Activated gamma-delta T cell treated with Interleukin-2 at 50 U/mL for 16 hours (primary cell): Measurements from ENCODE around the gene DIPK1A.

Source experiments
- DNase-seq: peaks from one replicate; pipeline ENCODE4 v3.0.0-alpha.2; 2020

The DIPK1A gene

DNA sequence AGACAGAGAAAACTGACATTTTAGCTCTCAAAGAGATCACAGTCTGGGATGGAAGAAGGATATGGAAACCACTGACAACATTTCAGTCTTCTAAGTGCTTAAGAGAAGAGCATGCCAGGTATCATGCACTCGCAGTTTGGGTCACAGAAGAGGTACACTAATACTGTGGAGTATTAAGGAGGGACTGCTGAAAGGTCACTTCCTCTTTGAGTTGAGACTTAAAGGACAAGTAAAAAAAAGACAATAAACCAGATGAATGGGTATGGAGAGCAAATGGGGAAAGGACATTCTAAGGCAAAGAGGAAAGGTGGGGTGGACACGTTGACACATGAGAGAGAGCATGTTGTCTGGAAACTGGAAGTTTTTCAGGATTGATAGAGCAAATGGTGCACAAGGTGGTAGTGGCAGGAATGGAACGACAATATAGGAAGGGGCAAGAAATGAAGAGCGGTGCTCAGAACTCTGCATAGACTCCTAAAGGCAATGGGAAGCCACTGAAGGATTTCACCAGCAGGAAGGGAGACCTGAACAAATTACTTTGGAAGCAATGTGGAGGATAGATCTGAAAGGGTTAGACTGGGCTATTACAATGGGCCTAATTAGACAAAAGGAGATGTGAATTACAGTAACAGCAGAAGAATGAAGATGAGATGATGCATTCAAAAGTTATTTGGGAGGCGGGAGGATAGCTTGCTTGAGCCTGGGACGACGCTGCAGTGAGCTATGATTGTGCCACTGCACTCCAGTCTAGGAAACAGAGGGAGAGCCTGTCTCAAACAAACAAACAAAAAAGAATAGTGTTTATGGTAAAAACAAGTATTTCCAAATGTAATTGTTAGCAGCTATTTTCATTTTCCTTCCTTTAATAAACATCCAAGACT, 11.1 kb downstream of the DIPK1A start:
- DNase-seq, result no peak

- DNase-seq, result no peak
These were observed 13.2 kb downstream of the DIPK1A start for GRCh38 chr1:92948071-92948470.

- no peak for DNase-seq
These were observed 15.5 kb downstream of the DIPK1A start for GRCh38 chr1:92945748-92946270.

DNA sequence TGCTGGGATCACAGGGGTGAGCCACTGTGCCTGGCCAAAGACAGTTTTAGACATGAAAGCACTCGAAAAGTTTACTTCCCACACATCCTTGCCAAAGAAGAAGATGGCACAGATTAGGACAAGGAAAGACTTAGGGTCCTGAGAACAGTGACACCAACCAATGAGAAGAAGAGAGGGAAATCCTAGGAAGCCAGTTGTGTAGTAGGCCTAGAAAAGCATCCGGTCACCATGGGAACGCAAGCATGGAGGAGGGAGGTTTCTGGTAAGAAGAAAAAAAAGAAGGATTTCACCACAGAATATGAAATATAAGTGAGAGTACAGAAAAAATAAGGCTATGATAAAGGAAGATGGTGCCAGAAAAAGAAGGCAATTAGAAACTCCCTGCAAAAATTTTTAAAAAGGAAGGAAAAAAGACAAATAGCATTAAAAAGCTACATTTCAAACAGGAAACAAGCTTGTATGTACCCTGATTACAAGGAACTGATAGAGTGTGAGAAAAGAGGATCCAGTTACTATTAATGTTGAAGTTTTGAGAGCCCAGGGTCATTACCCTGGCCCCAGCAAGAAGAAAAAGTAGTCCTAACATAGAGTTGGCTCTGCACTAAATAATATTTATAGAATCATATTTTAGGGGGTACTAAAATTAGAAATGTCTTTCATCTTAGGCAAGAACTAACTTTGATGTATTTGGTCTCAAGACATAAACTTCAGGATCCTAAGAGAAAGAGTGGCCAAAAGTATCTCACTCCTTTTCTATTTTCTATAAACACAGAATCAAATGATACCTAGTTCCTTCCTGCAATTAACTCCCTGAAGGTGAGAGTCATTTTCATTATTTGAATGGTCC, 16.1 kb downstream of the DIPK1A start:
- no peak for DNase-seq

- no peak for DNase-seq
These were observed 17.8 kb downstream of the DIPK1A start for GRCh38 chr1:92943502-92943847.

- no peak for DNase-seq
These were observed 20.7 kb downstream of the DIPK1A start for GRCh38 chr1:92940541-92940940.

DNA sequence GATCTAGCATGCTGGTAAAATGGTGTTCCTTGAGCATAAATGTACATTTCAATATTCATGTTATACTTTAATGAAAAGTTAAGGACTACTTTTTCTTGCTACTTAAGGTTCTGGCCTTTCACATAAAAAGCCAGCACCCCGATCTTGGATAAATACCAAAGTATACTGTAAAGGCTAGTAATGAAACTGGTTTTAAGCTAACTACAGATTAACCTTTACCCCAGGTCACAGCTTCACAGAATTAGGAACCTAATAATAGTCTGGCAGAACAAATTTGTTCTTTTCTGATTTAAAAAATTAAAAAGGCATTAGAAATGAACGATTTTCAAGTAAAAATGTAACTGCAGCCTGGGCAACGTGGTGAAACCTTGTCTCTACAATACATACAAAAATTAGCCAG, 23.5 kb downstream of the DIPK1A start:
- no peak for DNase-seq

- no peak for DNase-seq
These were observed 24.4 kb downstream of the DIPK1A start for GRCh38 chr1:92936865-92937264.

GRCh38 chr1:92934395-92935378, 26.6 kb downstream of the DIPK1A start:
- no peak for DNase-seq

DNA sequence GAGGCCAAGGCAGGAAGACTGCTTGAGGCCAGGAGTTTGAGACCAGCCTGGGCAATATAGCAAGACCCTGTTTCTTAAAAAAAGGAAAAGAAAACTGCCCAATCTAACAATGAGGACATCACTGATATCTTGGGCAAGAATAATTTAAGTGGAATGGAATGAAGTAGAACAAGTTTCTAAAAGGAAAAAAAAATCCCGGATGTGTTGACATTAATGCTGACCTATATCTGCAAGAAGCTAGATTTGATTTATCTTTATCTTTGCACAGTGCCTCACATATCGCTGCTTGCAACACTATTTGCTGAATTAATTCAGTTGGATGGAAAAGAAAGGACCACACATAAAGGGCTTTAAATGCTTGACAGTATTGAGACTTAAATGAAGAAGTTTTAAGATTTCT, 27.8 kb downstream of the DIPK1A start:
- DNase-seq, result no peak

- DNase-seq, result no peak
These were observed 29.6 kb downstream of the DIPK1A start for GRCh38 chr1:92931691-92932090.

DNA sequence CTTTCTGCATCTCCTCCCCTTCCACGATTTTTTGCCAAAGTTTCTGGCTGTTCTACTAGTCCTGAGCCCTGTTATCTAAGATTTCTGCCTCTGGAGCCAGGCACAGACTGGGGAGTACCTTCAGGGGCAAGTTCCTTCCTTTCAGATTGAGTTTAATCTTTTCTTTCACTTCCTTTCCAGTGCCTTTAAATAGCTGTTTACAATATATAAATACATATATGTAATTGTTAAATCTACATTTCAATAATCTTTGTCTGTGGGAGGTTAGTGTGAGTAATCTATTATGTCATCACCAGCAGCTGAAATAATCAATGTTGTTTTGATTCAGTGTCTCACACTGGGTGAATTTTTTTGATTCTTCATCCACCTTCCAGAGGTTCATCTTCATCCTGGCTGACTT, 31.8 kb downstream of the DIPK1A start:
- DNase-seq, result no peak

- no peak for DNase-seq
These were observed 33.4 kb downstream of the DIPK1A start for GRCh38 chr1:92927870-92928269.

DNA sequence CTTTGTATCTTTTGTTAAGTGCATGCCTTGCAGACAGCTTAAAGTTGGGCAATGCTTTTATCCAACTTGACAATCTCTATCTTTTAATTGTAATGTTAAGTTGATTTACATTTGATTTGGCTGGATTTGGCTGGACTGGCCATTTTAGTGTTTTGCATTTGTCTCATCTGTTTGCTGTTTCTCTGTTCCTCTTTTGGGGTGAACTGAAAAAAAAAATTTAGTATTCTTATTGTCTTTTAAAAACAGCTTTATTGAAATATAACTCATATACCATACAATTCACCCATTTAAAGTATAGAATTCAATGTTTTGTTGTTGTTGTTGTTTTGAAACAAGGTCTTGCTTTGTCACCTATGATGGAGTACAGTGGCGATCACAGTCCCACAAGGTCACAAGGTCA, 34.4 kb downstream of the DIPK1A start:
- no peak for DNase-seq

DNA sequence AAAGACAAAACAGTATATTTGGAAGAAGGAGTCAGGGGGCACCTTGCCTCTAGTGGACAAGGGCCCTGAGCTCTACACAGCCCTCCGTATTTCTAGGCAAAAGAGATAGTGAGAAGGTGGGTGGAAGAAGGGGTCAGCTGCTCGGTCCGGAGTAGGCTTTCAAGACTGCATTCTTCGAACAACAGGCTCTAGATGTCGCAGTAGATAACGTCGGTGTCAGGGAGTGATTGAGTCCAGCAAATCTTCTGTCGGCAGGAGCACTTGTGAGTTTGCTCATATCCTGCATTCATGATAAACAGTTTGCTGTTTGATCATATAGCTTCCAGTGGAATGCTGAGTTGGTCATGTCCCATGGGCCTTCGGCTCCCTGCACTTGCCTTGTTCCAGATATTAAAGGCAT, 36.8 kb downstream of the DIPK1A start:
- DNase-seq, result no peak

DNA sequence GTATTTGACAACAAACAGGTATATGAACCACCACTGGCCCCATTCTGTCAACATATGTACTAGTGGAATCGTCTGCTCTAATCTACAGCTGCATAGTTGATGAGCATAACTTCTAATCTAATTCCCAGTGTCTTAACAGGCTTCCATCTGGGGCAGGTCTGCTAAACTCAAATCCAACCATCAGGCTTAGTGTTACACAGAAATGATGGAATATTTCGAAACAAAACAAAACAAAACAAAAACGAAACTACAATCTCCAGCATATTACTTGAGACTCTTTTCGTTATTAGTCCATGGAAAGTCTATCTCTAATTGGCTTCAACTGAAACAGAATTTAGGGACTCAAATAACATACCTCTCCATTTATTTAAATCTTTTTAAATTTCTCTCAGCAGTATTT, 37.6 kb downstream of the DIPK1A start:
- no peak for DNase-seq

DNA sequence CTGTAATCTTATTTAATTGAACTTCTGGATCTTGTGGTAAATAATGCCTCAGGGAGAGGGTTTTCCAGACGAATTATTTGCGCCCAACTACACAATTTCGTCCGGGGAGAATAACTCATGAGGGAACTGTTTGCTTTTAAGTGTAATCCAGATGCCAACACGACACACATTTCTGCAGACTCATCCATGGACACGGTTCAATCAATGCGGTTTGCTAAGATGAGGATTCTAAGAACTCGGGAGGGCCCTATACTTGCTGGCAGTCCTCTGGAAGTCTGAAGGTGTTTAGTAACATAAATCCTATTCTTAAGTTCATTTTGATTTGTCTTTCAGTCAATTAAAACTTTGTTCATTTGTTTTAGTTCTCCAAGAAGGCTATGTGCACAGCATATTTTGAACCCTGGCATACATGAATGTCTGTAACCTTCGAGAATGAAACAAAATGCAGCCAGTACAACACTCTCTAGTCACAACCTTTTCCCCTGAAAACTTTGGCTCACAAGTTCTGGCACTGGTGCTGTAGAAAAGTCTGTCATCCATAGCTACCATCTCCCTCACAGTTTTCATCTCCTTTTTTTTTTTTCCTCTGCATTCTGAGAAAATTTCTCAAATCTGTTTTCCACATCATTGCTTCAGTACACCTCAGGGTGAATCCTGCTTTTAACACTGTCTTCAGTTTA, 38.8 kb downstream of the DIPK1A start:
- DNase-seq, result no peak

DNA sequence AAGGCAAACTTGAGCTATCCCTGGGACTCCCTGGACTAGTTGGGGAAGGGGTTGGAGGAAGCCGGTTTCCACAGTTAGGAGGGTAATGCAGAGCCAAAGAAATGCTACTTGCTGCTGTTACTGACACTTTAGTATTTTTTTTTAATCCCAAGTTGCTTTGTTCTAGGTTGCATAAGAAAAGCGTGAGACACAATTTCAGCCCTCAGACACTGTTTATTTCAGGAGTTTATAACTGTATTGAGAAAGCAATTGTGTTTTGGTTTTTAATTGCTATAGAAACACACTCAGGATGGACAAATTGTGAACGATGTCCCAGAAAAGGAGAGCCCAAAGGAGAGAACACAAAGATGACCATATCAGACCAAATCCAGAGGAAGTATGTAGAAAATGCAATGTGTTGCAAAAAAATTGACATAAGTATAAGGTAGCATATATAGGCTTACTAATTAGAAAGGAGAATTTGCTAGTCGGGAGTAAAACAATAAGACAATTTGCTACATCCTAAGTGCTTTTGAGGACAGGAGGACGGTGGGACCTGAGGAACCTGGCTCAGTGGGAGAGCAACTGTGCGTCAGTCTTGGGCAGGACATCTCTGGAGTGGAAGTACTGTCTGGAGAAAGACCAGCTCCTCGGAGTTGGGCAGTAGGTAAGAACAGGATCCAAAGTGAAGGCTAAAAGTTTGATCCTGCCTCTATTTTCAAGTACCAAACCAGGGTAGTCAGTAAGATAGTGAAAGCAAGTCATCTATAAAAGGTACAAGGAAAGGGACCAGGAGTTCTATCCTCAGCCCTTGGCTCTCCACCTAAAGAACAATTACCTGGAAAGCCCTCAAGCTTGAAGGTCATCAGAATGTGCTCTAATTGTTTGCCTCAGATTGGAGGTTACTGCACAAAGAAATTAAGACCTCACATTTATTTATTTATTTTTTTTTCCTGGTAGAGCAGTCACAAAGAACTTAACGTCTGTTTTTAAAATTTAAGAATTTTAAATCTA, 39.9 kb downstream of the DIPK1A start:
- no peak for DNase-seq

DNA sequence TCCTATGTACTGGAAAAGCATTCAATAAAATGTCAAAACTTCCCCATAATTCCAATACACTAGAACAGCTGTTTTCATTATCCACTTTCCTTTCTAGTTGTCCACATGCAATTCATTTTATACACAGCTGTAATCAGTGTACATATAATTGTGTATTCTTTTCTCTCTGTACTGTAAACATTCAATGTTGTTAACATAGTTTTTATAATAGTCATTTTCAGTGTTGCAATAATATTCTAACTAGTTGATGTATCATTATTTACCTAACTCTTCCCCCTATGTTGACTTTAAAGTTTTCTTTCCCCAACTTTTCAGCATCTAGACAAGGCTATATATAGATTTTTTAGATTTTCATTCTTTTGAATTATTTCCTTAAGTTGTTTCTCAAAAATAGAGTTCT, 44.4 kb downstream of the DIPK1A start:
- no peak for DNase-seq

GRCh38 chr1:92915547-92915946, 45.7 kb downstream of the DIPK1A start:
- no peak for DNase-seq
